ENCODE measurements around the gene ENOX2. TPM values are rescaled to one million over a fixed set of nuclear protein-coding genes. Genes with fewer than 3 reads are reported as not detected.

ENOX2 gene
- total RNA-seq, 6 donors from 2014 or later = 7.3 to 14.8 (median 9.6) TPM

DNA sequence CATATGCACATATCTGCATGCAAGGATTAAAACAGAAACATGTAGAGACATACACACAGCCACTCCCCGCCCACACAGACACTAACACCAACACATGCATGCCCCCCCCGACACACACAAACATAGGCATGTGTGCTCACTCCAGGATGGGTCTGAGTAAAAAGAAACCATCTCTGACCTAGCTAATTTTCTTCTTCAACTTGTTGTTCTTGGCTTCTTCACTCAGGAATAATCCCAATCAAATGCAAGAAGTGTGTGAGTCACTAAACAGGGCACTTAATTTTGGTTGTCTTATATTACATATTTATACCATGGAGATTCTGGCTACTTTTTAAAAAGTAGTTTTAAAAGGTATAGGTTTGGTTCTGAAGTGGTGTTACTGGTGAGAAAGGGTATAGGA lies 28.3 kb downstream of the ENOX2 start:
- no peak overlapping the region for H3K4me3 ChIP-seq
- no peak overlapping the region for H3K27ac ChIP-seq
- H3K36me3 ChIP-seq = no peaks in the 10 kb centered on the region
- TF ChIP-seq, protein P1, sequence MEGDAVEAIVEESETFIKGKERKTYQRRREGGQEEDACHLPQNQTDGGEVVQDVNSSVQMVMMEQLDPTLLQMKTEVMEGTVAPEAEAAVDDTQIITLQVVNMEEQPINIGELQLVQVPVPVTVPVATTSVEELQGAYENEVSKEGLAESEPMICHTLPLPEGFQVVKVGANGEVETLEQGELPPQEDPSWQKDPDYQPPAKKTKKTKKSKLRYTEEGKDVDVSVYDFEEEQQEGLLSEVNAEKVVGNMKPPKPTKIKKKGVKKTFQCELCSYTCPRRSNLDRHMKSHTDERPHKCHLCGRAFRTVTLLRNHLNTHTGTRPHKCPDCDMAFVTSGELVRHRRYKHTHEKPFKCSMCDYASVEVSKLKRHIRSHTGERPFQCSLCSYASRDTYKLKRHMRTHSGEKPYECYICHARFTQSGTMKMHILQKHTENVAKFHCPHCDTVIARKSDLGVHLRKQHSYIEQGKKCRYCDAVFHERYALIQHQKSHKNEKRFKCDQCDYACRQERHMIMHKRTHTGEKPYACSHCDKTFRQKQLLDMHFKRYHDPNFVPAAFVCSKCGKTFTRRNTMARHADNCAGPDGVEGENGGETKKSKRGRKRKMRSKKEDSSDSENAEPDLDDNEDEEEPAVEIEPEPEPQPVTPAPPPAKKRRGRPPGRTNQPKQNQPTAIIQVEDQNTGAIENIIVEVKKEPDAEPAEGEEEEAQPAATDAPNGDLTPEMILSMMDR (IDR thresholded peaks at IDR 0.05) = no peak
- no peak for TF ChIP-seq POLR2AphosphoS5 (IDR thresholded peaks at IDR 0.05)
- TF ChIP-seq POLR2A (IDR thresholded peaks at IDR 0.05) = no peak
- TF ChIP-seq EP300 (IDR thresholded peaks at IDR 0.05) = no peak
- WGBS, 2 donors = 65 to 92% methylated on average over 2 of the region's 2 CpGs
- peaks cover 0 to 3% (median 0%) of the 10 kb centered on the region in 4 donors for H3K4me1 ChIP-seq
- no peaks in the 10 kb centered on the region for H3K27me3 ChIP-seq
- H3K9me3 ChIP-seq = no peaks in the 10 kb centered on the region
- DNase-seq = no peak
- no peak for ATAC-seq (ENCODE audit: low FRiP score in 2 of 2)

- H3K27ac ChIP-seq = no peak overlapping the region
- ATAC-seq (ENCODE audit: low FRiP score in 2 of 2) (no peak), DNase-seq (no peak)
- 72 to 95% methylated on average over 3 of the region's 3 CpGs for WGBS, 2 donors
- H3K27me3 ChIP-seq = no peaks in the 10 kb centered on the region
- H3K36me3 ChIP-seq = no peaks in the 10 kb centered on the region
- no peak for TF ChIP-seq EP300 (IDR thresholded peaks at IDR 0.05)
- TF ChIP-seq POLR2A (IDR thresholded peaks at IDR 0.05) = no peak
- TF ChIP-seq, protein P1 (IDR thresholded peaks at IDR 0.05) = no peak
- TF ChIP-seq POLR2AphosphoS5 (IDR thresholded peaks at IDR 0.05) = no peak
- no peaks in the 10 kb centered on the region for H3K4me1 ChIP-seq
- H3K4me3 ChIP-seq = no peak overlapping the region
- no peaks in the 10 kb centered on the region for H3K9me3 ChIP-seq
Measured at GRCh38 chrX:130869239-130869638, 33.8 kb downstream of the ENOX2 start.

DNA sequence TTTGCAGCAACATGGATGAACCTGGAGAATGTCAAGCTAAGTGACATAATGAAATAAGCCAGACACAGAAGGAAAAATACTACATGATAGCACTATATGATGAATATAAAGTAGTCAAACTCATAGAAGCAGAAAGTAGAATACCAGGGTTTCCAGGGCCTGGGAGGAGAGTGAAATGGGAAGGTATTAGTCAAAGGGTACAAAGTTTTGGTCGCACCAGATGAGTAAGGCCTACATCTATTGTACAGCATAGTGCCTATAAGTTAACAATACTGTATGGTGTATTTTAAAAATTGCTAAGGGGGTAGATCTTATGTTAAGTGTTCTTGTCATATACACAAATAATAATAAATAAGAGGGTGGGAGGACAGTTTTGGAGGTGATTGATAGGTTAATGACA lies 41.5 kb downstream of the ENOX2 start:
- Histone ChIP-seq H3K4me3 (no peak overlapping the region), H3K27me3 (no peaks in the 10 kb centered on the region), H3K9me3 (no peaks in the 10 kb centered on the region), H3K4me1 (no peaks in the 10 kb centered on the region), H3K36me3 (no peaks in the 10 kb centered on the region), H3K27ac (no peak overlapping the region)
- ATAC-seq (ENCODE audit: low FRiP score in 2 of 2) (no peak), DNase-seq (no peak)
- no peak for TF ChIP-seq POLR2AphosphoS5 (IDR thresholded peaks at IDR 0.05)
- no peak for TF ChIP-seq EP300 (IDR thresholded peaks at IDR 0.05)
- TF ChIP-seq POLR2A (IDR thresholded peaks at IDR 0.05) = no peak
- TF ChIP-seq, protein P1 (IDR thresholded peaks at IDR 0.05) = no peak
- 71 to 95% methylated on average over 1 of the region's 1 CpG for WGBS, 2 donors

DNA sequence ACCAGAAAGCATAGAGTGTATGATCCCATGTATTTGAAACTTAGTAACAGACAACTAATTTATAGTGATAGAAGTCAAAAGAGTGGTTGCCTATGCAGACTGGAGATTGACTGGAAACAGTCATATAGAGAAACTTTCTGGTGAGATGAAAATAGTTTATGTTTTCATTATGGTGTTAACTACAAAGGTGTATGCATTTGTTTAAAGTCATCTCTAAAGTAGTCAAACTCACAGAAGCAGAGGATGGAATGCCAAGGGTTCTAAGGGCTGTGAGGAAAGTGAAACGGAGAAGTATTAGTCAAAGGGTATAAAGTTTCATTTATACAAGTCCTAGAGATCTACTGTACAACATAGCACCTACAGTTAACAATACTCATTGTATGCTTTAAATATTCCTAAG lies 45.8 kb downstream of the ENOX2 start:
- H3K27me3 ChIP-seq = no peaks in the 10 kb centered on the region
- DNase-seq = no peak
- WGBS, 2 donors = 69 to 85% methylated on average over 1 of the region's 1 CpG
- TF ChIP-seq, protein P1 (IDR thresholded peaks at IDR 0.05) = no peak
- TF ChIP-seq POLR2A (IDR thresholded peaks at IDR 0.05) (no peak), EP300 (IDR thresholded peaks at IDR 0.05) (no peak), POLR2AphosphoS5 (IDR thresholded peaks at IDR 0.05) (no peak)
- H3K36me3 ChIP-seq = no peaks in the 10 kb centered on the region
- ATAC-seq (ENCODE audit: low FRiP score in 2 of 2) = no peak
- H3K9me3 ChIP-seq = no peaks in the 10 kb centered on the region
- H3K27ac ChIP-seq = no peak overlapping the region
- H3K4me1 ChIP-seq = no peaks in the 10 kb centered on the region
- H3K4me3 ChIP-seq = no peak overlapping the region

DNA sequence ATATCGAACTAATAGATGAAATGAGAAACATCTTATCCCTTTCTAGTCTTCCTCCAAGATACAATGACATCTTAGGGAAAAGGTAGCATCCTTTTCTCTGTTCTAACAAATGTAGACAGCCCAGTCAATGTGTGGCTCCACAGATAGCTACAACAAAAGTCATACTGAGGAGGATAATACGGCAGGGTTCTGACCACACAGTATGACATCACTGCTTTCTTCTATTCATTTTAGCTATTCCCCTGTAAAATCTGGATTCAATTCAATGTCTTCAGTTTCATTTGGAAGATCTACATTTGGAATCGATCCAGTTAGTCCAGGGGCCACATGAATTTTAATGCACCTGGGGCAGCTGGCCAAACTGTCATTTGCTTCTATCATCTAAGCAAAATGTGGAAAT lies 51.4 kb downstream of the ENOX2 start:
- Histone ChIP-seq H3K9me3 (no peaks in the 10 kb centered on the region), H3K36me3 (no peaks in the 10 kb centered on the region), H3K27me3 (no peaks in the 10 kb centered on the region), H3K4me1 (no peaks in the 10 kb centered on the region), H3K27ac (no peak overlapping the region), H3K4me3 (no peak overlapping the region)
- TF ChIP-seq POLR2AphosphoS5 (IDR thresholded peaks at IDR 0.05) (no peak), POLR2A (IDR thresholded peaks at IDR 0.05) (no peak), EP300 (IDR thresholded peaks at IDR 0.05) (no peak)
- TF ChIP-seq, protein P1 (IDR thresholded peaks at IDR 0.05) = no peak
- no peak for DNase-seq
- WGBS, 2 donors = 77 to 95% methylated on average over 3 of the region's 3 CpGs
- no peak for ATAC-seq (ENCODE audit: low FRiP score in 2 of 2)

Data from upper lobe of left lung (tissue), 6 donors.